GM12878 (cell line): Measurements from ENCODE around the gene PRMT3. TPM values are rescaled to one million over a fixed set of nuclear protein-coding genes. Genes with fewer than 3 reads are reported as not detected.

ENCODE experiments used
- LARP7 ChIP-seq: fragments of 450-650 bp; IDR thresholded peaks from 2 replicates; pipeline ENCODE4 v1.6.1; 2017; ENCODE audit warnings: mild to moderate bottlenecking
- RBBP5 ChIP-seq: fragments of 200-600 bp; sonication (generic); conservative IDR thresholded peaks from 2 replicates; pipeline ENCODE4 v1.6.1; 2016
- SIX5 ChIP-seq: IDR thresholded peaks from 2 replicates; pipeline ENCODE4 v1.6.1; 2011; ENCODE audit warnings: mild to moderate bottlenecking, low read depth, low read length, moderate library complexity; ENCODE audit not compliant: severe bottlenecking
- SMC3 ChIP-seq: IDR thresholded peaks from 2 replicates; pipeline ENCODE4 v1.6.1; 2011; ENCODE audit warnings: low read length, improper control_type of control experiment, borderline replicate concordance
- ZNF217 ChIP-seq: fragments of 450-650 bp; IDR thresholded peaks from 2 replicates; pipeline ENCODE4 v1.6.1; 2017; ENCODE audit warnings: antibody characterized with exemption, mild to moderate bottlenecking
- ZNF24 ChIP-seq: fragments of 450-650 bp; IDR thresholded peaks from 2 replicates; pipeline ENCODE4 v1.6.1; 2017; ENCODE audit warnings: antibody characterized with exemption, mild to moderate bottlenecking
- polyA plus RNA-seq, 11 experiments: library from polyadenylated mRNA; depleted of rRNA in 4 of 11; unstranded in 6 of 11; stranded (reverse) in 5 of 11; fragments of >200 nt; fragmentation: Nextera tagmentation in 4 of 11; fragmentation: Illumina TruSeq in 1 of 11; extraction: Ambion mirVana in 4 of 11; extraction: Trizol in 1 of 11; gene quantifications; 1 replicate in 1 of 11; 2 replicates in 10 of 11; pipeline versions ENCODE4 v1.2.1 to v1.2.3, GENCODE V29; 2011 to 2016; ENCODE audit warnings: inconsistent platforms in 2 of 11, missing spikeins in 2 of 11, low read depth in 1 of 11
- total RNA-seq, 4 experiments: library from RNA; depleted of rRNA in 3 of 4; stranded (reverse); fragments of >200 nt in 3 of 4; fragmentation: Illumina TruSeq in 1 of 4; extraction: Trizol in 1 of 4; gene quantifications; 2 replicates each; pipeline versions ENCODE4 v1.2.1 to v1.2.3, GENCODE V29; 2013 to 2021
- TF ChIP-seq, protein P1 (sequence below): fragments of 450-650 bp; IDR thresholded peaks from 2 replicates; pipeline ENCODE4 v1.6.1; 2017; ENCODE audit warnings: antibody characterized with exemption, mild to moderate bottlenecking, moderate library complexity
- TF ChIP-seq, protein P2 (sequence below): fragments of 450-650 bp; formaldehyde crosslinking; IDR thresholded peaks from 2 replicates; pipeline ENCODE4 v1.4.0; 2020; ENCODE audit warnings: mild to moderate bottlenecking, moderate library complexity
- TF ChIP-seq, protein P3 (sequence below), 3 experiments: IDR thresholded peaks in 2 of 3; conservative IDR thresholded peaks in 1 of 3; 2 replicates each; pipeline ENCODE4 v1.5.1; 2011; ENCODE audit warnings: low read depth in 3 of 3, low read length in 3 of 3, mild to moderate bottlenecking in 3 of 3, control low read depth in 2 of 3, moderate library complexity in 2 of 3, inconsistent platforms in 1 of 3, mixed read lengths in 1 of 3; ENCODE audit not compliant: control insufficient read depth in 2 of 3, insufficient read depth in 1 of 3; ENCODE audit errors: extremely low read depth in 1 of 3

The PRMT3 gene
- total and polyA plus RNA-seq, 10 of the 15 experiments (the other 5 are each of a cell fraction or from before 2014, with no cell fraction given), result 13.9 to 52.1 (median 27.7) TPM

DNA sequence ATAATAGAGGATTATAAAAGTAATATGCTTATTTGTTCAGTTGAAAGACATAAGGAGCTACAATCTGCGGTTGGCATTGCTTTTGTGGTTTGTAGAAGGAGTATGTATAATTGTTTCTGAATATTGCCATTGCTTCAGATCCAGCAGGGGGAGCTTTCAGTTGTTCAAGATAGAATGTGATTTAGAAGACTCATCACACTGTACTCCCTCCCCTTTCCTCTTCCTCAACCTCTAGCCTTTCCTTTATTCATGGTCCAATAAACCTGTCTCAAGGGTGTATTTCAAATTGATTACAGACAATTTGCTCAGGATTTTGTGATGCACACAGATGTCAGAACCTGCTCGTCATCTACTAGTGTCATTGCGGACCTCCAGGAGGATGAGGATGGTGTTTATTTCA is 9.8 kb downstream of the PRMT3 start (continued):
- TF ChIP-seq, protein P1, sequence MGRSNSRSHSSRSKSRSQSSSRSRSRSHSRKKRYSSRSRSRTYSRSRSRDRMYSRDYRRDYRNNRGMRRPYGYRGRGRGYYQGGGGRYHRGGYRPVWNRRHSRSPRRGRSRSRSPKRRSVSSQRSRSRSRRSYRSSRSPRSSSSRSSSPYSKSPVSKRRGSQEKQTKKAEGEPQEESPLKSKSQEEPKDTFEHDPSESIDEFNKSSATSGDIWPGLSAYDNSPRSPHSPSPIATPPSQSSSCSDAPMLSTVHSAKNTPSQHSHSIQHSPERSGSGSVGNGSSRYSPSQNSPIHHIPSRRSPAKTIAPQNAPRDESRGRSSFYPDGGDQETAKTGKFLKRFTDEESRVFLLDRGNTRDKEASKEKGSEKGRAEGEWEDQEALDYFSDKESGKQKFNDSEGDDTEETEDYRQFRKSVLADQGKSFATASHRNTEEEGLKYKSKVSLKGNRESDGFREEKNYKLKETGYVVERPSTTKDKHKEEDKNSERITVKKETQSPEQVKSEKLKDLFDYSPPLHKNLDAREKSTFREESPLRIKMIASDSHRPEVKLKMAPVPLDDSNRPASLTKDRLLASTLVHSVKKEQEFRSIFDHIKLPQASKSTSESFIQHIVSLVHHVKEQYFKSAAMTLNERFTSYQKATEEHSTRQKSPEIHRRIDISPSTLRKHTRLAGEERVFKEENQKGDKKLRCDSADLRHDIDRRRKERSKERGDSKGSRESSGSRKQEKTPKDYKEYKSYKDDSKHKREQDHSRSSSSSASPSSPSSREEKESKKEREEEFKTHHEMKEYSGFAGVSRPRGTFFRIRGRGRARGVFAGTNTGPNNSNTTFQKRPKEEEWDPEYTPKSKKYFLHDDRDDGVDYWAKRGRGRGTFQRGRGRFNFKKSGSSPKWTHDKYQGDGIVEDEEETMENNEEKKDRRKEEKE, result no peak
- TF ChIP-seq RBBP5 (no peak), SMC3 (peak; percentile 62; the same call in 1 of the 2 replicates), SIX5 (no peak), ZNF24 (0 out of 2 replicates have a peak, but pooled peaks have one; percentile 11), LARP7 (no peak), ZNF217 (no peak)
- TF ChIP-seq, protein P2, sequence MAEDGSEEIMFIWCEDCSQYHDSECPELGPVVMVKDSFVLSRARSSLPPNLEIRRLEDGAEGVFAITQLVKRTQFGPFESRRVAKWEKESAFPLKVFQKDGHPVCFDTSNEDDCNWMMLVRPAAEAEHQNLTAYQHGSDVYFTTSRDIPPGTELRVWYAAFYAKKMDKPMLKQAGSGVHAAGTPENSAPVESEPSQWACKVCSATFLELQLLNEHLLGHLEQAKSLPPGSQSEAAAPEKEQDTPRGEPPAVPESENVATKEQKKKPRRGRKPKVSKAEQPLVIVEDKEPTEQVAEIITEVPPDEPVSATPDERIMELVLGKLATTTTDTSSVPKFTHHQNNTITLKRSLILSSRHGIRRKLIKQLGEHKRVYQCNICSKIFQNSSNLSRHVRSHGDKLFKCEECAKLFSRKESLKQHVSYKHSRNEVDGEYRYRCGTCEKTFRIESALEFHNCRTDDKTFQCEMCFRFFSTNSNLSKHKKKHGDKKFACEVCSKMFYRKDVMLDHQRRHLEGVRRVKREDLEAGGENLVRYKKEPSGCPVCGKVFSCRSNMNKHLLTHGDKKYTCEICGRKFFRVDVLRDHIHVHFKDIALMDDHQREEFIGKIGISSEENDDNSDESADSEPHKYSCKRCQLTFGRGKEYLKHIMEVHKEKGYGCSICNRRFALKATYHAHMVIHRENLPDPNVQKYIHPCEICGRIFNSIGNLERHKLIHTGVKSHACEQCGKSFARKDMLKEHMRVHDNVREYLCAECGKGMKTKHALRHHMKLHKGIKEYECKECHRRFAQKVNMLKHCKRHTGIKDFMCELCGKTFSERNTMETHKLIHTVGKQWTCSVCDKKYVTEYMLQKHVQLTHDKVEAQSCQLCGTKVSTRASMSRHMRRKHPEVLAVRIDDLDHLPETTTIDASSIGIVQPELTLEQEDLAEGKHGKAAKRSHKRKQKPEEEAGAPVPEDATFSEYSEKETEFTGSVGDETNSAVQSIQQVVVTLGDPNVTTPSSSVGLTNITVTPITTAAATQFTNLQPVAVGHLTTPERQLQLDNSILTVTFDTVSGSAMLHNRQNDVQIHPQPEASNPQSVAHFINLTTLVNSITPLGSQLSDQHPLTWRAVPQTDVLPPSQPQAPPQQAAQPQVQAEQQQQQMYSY (CRISPR knock-in tag), result no peak
- TF ChIP-seq, protein P3, sequence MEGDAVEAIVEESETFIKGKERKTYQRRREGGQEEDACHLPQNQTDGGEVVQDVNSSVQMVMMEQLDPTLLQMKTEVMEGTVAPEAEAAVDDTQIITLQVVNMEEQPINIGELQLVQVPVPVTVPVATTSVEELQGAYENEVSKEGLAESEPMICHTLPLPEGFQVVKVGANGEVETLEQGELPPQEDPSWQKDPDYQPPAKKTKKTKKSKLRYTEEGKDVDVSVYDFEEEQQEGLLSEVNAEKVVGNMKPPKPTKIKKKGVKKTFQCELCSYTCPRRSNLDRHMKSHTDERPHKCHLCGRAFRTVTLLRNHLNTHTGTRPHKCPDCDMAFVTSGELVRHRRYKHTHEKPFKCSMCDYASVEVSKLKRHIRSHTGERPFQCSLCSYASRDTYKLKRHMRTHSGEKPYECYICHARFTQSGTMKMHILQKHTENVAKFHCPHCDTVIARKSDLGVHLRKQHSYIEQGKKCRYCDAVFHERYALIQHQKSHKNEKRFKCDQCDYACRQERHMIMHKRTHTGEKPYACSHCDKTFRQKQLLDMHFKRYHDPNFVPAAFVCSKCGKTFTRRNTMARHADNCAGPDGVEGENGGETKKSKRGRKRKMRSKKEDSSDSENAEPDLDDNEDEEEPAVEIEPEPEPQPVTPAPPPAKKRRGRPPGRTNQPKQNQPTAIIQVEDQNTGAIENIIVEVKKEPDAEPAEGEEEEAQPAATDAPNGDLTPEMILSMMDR (IDR thresholded peaks at IDR 0.05 in 2 of 3, conservative IDR thresholded peaks at IDR 0.05 in 1 of 3; ENCODE audit: control insufficient read depth in 2 of 3, extremely low read depth in 1 of 3, insufficient read depth in 1 of 3, low read depth in 3 of 3, low read length in 3 of 3), result peak; percentile 52 to 67 (median 56)
- TF ChIP-seq, all 136 proteins: peak for 5
